ENCODE data around the gene CENPW.

Gene CENPW

DNA sequence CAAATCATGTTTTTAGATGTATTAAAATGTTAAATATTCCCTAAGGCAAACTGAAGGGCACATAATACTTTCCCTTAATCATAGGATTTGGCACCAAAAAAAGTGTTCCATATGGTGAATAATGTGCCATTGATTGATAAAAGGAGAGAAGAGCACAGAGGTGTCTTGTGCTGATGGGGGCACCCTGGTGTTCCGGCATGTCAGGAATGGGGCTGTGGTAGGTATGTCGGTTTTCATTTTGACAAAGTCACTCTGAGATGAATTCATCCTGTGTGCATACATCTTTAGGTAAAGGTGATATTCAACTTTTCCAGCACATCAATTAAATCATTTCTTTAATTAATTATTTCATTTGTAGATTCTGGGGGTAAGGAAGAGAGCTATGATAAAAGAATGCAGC lies 36.8 kb downstream of the CENPW start:
- no peak for DNase-seq

DNA sequence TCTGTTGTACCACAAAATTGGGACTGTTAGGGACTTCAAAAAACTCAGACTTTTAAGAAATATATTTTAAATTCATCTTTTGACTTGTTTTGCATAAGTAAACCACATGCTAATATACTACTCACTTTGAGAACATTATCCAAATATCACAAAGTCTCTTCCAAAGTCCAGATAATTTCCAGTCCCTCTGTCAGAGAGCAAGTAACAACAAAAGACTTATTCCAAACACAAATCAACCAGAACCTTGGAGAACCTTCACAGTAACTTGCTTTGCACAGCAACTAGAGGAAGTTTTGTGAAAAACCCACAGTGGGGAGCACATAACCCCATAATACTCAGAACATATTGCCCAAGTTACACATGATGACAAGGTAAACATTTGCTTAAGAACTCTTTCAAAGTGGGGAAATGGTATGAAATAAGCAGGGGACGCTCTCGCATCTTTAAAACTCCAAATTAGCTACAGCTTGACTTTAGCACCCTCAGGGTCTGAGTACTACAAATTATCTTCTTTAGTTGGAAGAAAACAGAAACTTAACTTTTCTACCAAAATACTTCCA lies 37.8 kb downstream of the CENPW start:
- no peak for DNase-seq

DNA sequence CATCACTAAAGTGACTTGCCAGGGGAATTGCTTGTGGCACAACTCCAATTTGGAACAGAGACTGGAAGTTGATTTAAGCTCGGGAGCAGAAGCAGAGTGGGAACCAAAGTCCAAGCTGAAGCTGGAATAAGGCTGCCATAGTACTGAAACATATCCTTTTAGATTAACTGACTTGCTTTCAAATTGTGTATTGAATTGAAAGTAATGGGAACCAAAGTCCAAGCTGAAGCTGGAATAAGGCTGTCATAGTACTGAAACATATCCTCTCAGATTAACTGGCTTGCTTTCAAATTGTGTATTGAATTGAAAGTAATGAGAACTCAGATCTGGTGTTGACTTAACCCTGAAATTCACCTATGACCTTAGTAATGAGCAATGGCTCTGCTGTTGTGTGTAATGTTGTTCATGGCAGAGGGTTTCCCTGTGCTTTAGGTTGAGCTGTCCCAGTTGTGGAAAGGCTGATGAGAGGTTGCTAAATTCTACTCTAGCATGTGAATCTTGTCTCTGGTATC lies 40.2 kb downstream of the CENPW start:
- no peak for DNase-seq

DNA sequence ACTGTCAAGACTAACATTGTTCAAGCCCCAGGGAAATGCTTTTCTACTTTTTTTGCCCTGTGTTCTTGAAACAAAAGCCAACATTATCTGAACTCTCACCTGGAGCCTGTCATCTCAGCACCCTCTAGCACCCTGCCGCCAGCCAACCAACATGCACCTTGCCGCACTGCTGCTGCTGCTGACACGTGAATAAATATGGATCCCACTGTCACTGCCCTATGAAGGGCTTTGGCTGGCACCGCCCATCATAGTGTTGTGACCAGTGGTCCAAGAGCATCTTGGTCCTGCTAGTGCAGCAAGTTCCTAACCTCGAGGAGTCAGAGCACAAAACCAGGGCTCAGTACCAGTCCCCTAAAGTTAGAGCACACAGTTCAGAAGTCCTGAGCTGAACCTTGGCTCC lies 41.6 kb downstream of the CENPW start:
- no peak for DNase-seq

DNA sequence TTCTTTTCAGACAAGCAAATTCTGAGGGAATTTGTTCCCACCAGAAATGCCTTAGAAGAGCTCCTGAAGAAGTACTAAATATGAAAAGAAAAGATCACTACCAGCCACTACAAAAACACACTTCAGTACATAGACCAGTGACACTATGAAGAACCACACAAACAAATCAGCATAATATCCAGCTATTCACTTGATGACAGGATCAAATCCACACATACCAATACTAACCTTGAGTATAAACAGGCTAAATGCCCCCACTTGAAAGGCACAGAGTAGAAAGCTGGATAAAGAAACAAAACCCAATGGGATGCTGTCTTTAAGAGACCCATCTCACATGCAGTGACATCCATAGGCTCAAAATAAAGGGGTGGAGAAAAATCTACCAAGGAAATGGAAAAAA lies 43.3 kb downstream of the CENPW start:
- DNase-seq, result no peak

DNA sequence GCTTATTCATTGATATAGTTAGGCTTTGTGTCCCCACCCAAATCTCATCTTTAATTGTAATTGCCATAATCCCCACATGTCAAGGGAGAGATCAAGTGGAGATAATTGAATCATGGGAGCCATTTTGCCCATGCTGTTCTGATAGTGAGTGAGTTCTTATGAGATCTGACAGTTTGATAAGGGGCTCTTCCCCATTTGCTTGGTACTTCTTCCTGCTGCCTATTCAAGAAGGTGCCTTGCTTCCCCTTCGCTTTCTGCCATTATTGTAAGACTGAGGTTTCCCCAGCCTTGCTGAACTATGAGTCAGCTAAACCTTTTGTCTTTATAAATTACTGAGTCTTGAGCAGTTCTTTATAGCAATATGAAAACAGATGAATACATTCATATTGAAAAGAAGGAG lies 45.6 kb downstream of the CENPW start:
- no peak for DNase-seq

DNA sequence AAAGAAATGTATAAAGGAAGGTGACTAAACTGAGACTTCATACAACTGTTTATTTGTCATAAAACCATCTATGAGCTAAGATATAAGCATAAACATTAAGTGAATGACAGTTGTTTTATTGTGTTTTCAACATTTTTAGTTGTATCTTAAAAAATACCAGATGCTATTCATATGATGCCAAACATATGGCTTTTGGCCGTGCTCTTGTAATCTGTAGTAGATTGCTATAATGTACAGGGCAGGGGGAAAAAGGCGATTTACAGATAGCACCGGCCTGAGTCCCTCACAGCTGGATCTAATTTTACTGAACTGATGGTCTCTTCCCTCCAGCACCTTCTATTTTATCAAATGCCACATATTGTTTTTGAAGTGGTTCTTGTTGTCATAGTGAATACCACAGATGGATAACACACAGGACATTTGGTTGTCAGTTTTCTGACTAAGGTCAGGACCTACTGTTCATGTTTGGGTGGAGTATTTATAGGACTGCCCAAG lies 48.2 kb downstream of the CENPW start:
- DNase-seq, result no peak

DNA sequence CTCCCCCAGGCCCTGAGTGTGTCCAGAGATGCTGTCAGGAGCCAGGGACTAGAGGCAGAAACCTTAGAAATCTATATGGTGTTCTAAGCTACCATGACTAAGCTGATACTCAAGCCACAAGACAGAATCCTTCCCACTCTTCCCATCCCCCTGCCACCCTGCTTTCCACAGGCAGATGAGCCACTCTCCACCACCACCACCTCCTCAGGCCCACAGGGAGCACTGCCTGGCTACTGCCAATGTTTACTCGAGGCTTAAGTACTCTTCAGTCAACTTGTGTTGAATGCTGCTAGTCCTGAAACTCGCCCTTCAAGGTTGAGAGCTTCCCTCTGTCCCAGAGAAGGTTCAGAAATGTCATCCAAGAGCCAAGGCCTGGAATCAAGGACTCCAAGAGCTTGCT lies 56.2 kb downstream of the CENPW start:
- no peak for DNase-seq
